ENCODE measurements around the gene DYNC2H1. TPM values are rescaled to one million over a fixed set of nuclear protein-coding genes. Genes with fewer than 3 reads are reported as not detected.
A peak's percentile ranks its signal among the peaks of the same experiment; 100 is the strongest.

Gene DYNC2H1
- total RNA-seq, 6 experiments from 2014 or later = 10.9 to 14.0 (median 12.3) TPM

GRCh38 chr11:103085758-103086365 lies 23.4 kb upstream of the DYNC2H1 start:
- H3K9me3 Mint-ChIP-seq = no peaks in the 10 kb centered on the region
- H3K4me3 Mint-ChIP-seq = no peak overlapping the region
- no peak for DNase-seq
- no peaks in the 10 kb centered on the region for H3K27me3 Mint-ChIP-seq (ENCODE audit: insufficient read depth)
- H3K27ac Mint-ChIP-seq = peak overlapping the region; percentile 72
- H3K36me3 Mint-ChIP-seq (ENCODE audit: low read depth) = peaks cover 9% of the 10 kb centered on the region
- TF ChIP-seq CTCF (IDR thresholded peaks at IDR 0.05) = no peak
- peaks cover 38% of the 10 kb centered on the region for H3K4me1 Mint-ChIP-seq (ENCODE audit: low read depth)

GRCh38 chr11:103086461-103086860 lies 22.8 kb upstream of the DYNC2H1 start:
- no peak for DNase-seq
- H3K27ac Mint-ChIP-seq = peak overlapping the region; percentile 72
- H3K9me3 Mint-ChIP-seq = no peaks in the 10 kb centered on the region
- TF ChIP-seq CTCF (IDR thresholded peaks at IDR 0.05) = no peak
- peaks cover 9% of the 10 kb centered on the region for H3K36me3 Mint-ChIP-seq (ENCODE audit: low read depth)
- H3K4me1 Mint-ChIP-seq (ENCODE audit: low read depth) = peaks cover 38% of the 10 kb centered on the region
- no peaks in the 10 kb centered on the region; the same call in 1 of the 2 replicates for H3K27me3 Mint-ChIP-seq (ENCODE audit: insufficient read depth)
- H3K4me3 Mint-ChIP-seq = no peak overlapping the region; the same call in 1 of the 2 replicates

GRCh38 chr11:103091064-103091800 lies 18.0 kb upstream of the DYNC2H1 start:
- no peak for DNase-seq
- TF ChIP-seq CTCF (IDR thresholded peaks at IDR 0.05) = no peak
- H3K9me3 Mint-ChIP-seq = no peaks in the 10 kb centered on the region
- peak overlapping the region; percentile 95 for H3K4me3 Mint-ChIP-seq
- H3K27ac Mint-ChIP-seq = peak overlapping the region; percentile 90
- H3K36me3 Mint-ChIP-seq (ENCODE audit: low read depth) = peaks cover 9% of the 10 kb centered on the region
- H3K4me1 Mint-ChIP-seq (ENCODE audit: low read depth) = peaks cover 44% of the 10 kb centered on the region
- H3K27me3 Mint-ChIP-seq (ENCODE audit: insufficient read depth) = peaks cover 9% of the 10 kb centered on the region

- H3K9me3 Mint-ChIP-seq = no peaks in the 10 kb centered on the region
- peak within 1 kb of the TSS; percentile 95 for H3K4me3 Mint-ChIP-seq
- peaks cover 38% of the 10 kb centered on the region for H3K4me1 Mint-ChIP-seq (ENCODE audit: low read depth)
- H3K27me3 Mint-ChIP-seq (ENCODE audit: insufficient read depth) = peaks cover 9% of the 10 kb centered on the region
- peak; percentile 95 for DNase-seq
- peak within 1 kb of the TSS; percentile 90 for H3K27ac Mint-ChIP-seq
- no peak for TF ChIP-seq CTCF (IDR thresholded peaks at IDR 0.05)
- peaks cover 9% of the 10 kb centered on the region for H3K36me3 Mint-ChIP-seq (ENCODE audit: low read depth)
These were observed 17.3 kb upstream of the DYNC2H1 start, which contains the start of gene DCUN1D5 for GRCh38 chr11:103091801-103092524. Gene DCUN1D5 (minus strand): TSS chr11:103092160. CDS start chr11:103091872, 288 bp downstream.

GRCh38 chr11:103097279-103097678 lies 11.9 kb upstream of the DYNC2H1 start:
- TF ChIP-seq CTCF (IDR thresholded peaks at IDR 0.05) = no peak
- no peak overlapping the region for H3K27ac Mint-ChIP-seq
- H3K4me3 Mint-ChIP-seq = no peak overlapping the region
- no peak for DNase-seq
- H3K9me3 Mint-ChIP-seq = no peaks in the 10 kb centered on the region
- H3K36me3 Mint-ChIP-seq (ENCODE audit: low read depth) = no peaks in the 10 kb centered on the region
- H3K27me3 Mint-ChIP-seq (ENCODE audit: insufficient read depth) = peaks cover 7% of the 10 kb centered on the region
- H3K4me1 Mint-ChIP-seq (ENCODE audit: low read depth) = peaks cover 13% of the 10 kb centered on the region

All from HFFc6 (cell line).